ENCODE data around the gene TMCO4. TPM values are rescaled to one million over a fixed set of nuclear protein-coding genes. Genes with fewer than 3 reads are reported as not detected.

Gene TMCO4
- total and polyA plus RNA-seq, 2 of the 8 experiments (the other 6 are each of a cell fraction or from before 2014, with no cell fraction given) = 3.0 to 3.1 TPM

DNA sequence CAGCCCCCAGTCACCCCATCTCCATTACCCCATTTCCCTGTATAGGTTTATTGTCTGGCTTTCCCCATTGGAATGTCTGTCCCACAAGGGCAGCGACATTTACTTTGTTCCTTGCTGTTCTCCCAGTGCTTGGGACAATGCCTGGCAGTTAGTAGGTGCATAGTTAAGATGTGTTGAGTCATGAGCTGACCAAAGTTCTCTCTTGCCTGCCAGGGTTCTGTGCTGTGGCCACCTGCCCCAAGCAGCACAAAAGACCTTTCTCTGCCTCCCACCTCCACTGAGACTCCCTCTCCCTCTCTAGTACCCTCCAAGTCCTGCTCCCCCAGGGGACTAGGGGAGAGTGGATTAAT is 40.0 kb downstream of the TMCO4 start (continued):
- TF ChIP-seq KDM4A (IDR thresholded peaks at IDR 0.05; ENCODE audit: low read depth, low read length, severe bottlenecking) = no peak
- no peak for TF ChIP-seq TBP (IDR thresholded peaks at IDR 0.05; ENCODE audit: low read depth, low read length)

Measured in H1 (cell line).